ENCODE results near the gene DENND6B. TPM values are rescaled to one million over a fixed set of nuclear protein-coding genes. Genes with fewer than 3 reads are reported as not detected.
A peak's percentile ranks its signal among the peaks of the same experiment; 100 is the strongest.

Gene DENND6B
- total and polyA plus RNA-seq, 2 of the 13 experiments (the other 11 are each of a cell fraction or from before 2014, with no cell fraction given) = 0.95 to 3.8 TPM

GRCh38 chr22:50270666-50271394, 56.0 kb downstream of the DENND6B start (continued):
- TF ChIP-seq ZHX2 (IDR thresholded peaks at IDR 0.05; ENCODE audit: low read depth) (no peak), ZHX2 (CRISPR knock-in tag; IDR thresholded peaks at IDR 0.05; ENCODE audit: borderline replicate concordance) (0 out of 2 replicates have a peak, but pooled peaks have one; percentile 49), PTBP1 (IDR thresholded peaks at IDR 0.05; ENCODE audit: low read depth, low read length, poor library complexity, severe bottlenecking) (no peak), PHF5A (CRISPR knock-in tag; IDR thresholded peaks at IDR 0.05; ENCODE audit: low read depth, unreplicated experiment) (no peak), IKZF1 (IDR thresholded peaks at IDR 0.05) (no peak), TBP (CRISPR knock-in tag; IDR thresholded peaks at IDR 0.05) (no peak), POLR2G (IDR thresholded peaks at IDR 0.05; ENCODE audit: low read depth, low read length) (no peak), CHCHD3 (CRISPR knock-in tag; IDR thresholded peaks at IDR 0.05) (no peak), ZNF326 (CRISPR knock-in tag; IDR thresholded peaks at IDR 0.05; ENCODE audit: borderline replicate concordance) (no peak), ZNF512 (CRISPR knock-in tag; IDR thresholded peaks at IDR 0.05) (no peak)
- TF ChIP-seq, protein P1, sequence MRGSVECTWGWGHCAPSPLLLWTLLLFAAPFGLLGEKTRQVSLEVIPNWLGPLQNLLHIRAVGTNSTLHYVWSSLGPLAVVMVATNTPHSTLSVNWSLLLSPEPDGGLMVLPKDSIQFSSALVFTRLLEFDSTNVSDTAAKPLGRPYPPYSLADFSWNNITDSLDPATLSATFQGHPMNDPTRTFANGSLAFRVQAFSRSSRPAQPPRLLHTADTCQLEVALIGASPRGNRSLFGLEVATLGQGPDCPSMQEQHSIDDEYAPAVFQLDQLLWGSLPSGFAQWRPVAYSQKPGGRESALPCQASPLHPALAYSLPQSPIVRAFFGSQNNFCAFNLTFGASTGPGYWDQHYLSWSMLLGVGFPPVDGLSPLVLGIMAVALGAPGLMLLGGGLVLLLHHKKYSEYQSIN (CRISPR knock-in tag; IDR thresholded peaks at IDR 0.05; ENCODE audit: borderline replicate concordance) = no peak
- TF ChIP-seq, protein P2, sequence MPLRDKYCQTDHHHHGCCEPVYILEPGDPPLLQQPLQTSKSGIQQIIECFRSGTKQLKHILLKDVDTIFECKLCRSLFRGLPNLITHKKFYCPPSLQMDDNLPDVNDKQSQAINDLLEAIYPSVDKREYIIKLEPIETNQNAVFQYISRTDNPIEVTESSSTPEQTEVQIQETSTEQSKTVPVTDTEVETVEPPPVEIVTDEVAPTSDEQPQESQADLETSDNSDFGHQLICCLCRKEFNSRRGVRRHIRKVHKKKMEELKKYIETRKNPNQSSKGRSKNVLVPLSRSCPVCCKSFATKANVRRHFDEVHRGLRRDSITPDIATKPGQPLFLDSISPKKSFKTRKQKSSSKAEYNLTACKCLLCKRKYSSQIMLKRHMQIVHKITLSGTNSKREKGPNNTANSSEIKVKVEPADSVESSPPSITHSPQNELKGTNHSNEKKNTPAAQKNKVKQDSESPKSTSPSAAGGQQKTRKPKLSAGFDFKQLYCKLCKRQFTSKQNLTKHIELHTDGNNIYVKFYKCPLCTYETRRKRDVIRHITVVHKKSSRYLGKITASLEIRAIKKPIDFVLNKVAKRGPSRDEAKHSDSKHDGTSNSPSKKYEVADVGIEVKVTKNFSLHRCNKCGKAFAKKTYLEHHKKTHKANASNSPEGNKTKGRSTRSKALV (CRISPR knock-in tag; IDR thresholded peaks at IDR 0.05) = peak; percentile 91
- TF ChIP-seq, protein P3, sequence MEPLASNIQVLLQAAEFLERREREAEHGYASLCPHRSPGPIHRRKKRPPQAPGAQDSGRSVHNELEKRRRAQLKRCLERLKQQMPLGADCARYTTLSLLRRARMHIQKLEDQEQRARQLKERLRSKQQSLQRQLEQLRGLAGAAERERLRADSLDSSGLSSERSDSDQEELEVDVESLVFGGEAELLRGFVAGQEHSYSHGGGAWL (CRISPR knock-in tag; IDR thresholded peaks at IDR 0.05) = peak; percentile 87; the same call in 1 of the 2 replicates
- TF ChIP-seq, protein P4, sequence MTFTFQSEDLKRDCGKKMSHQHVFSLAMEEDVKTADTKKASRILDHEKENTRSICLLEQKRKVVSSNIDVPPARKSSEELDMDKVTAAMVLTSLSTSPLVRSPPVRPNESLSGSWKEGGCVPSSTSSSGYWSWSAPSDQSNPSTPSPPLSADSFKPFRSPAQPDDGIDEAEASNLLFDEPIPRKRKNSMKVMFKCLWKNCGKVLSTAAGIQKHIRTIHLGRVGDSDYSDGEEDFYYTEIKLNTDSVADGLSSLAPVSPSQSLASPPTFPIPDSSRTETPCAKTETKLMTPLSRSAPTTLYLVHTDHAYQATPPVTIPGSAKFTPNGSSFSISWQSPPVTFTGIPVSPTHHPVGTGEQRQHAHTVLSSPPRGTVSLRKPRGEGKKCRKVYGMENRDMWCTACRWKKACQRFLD (CRISPR knock-in tag; IDR thresholded peaks at IDR 0.05; ENCODE audit: borderline replicate concordance) = 0 out of 2 replicates have a peak, but pooled peaks have one; percentile 75
- TF ChIP-seq, protein P5, sequence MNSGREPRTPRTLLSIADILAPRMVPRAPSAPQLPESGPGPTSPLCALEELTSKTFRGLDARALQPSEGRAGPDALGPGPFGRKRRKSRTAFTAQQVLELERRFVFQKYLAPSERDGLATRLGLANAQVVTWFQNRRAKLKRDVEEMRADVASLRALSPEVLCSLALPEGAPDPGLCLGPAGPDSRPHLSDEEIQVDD (CRISPR knock-in tag; IDR thresholded peaks at IDR 0.05; ENCODE audit: borderline replicate concordance) = peak; percentile 74; the same call in 1 of the 2 replicates

Data from HepG2 (cell line).